HT-29 (cell line): ENCODE measurements around the gene CREB1. TPM values are rescaled to one million over a fixed set of nuclear protein-coding genes. Genes with fewer than 3 reads are reported as not detected.
"Not testable (repeated sequence)": the region's sequence is repeated elsewhere in the genome, so short reads cannot be mapped to it uniquely, and the experiment has no call there.

Experiments
- DNase-seq: peaks from one replicate; pipeline ENCODE4 v3.0.0-alpha.2; 2015; ENCODE audit warnings: low spot score
- total RNA-seq: library from RNA; depleted of rRNA; stranded (reverse); fragments of >200 nt; shearing (Covaris generic); gene quantifications from 2 replicates; pipeline ENCODE4 v1.2.3, GENCODE V29; 2014; rRNA removed

The CREB1 gene
- 23.8 and 31.8 TPM in 2 replicates for total RNA-seq

DNA sequence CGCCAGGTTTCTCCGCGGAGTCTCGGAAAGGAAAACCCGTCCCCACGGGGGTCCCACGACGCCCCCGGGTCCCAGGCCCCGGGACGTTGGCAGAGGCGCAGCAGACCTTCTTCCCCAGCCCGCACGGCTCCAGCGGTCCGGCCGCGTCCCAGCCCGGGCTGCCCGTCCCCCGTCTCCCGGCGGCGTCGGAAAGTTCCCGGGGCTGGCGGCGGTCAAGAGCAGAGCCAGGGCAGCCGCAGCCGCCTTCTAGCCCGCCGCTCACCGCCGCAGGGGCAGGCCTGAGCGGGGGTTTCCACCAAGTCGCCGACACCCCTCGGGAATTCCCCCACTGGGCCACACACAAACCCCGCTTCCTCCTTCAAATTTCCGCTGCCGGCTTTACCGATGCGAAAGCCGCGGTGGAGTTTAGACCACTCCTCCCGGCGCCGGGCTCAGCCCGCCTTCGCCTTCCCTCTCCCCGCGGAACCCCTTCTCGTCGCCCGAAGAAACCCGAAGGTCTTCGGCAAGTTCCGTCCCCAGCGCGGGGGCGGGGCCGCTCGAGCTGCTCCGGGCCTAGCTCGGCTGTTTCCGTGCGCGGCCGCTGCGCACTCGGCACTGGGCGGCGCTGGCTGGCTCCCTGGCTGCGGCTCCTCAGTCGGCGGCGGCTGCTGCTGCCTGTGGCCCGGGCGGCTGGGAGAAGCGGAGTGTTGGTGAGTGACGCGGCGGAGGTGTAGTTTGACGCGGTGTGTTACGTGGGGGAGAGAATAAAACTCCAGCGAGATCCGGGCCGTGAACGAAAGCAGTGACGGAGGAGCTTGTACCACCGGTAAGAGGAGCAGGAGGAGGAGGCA, at the start of gene CREB1:
Gene CREB1, plus strand, starts transcription at position 633 of the 830 bp plus-strand sequence. CDS start 25,674 bp downstream, outside the sequence.
- peak; percentile 98 for DNase-seq

DNA sequence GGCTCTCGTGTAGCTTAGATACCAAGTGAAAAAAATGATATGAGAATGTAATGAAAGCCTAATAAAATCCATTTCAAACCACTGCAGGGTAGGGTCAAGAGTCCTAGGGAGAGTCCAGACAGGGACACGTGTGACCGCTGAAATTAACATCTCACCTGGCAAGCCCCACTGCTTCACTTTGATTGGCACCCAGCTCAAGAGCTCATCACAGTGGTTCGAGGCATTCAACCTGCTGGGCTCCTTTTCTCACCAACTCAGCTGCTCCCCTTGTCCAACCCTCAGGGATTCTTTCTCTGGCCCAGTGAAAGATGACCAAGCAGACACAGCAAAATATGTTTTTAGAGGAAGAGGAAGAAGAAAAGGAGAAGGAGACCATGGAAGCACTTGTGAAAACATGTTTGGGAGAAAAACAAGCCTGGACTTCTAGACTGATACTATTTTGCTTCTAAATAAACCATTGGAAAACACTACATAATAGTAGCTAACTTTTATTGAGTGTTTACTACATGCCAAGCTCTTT, 49.2 kb upstream of the CREB1 start:
- DNase-seq = no peak

DNA sequence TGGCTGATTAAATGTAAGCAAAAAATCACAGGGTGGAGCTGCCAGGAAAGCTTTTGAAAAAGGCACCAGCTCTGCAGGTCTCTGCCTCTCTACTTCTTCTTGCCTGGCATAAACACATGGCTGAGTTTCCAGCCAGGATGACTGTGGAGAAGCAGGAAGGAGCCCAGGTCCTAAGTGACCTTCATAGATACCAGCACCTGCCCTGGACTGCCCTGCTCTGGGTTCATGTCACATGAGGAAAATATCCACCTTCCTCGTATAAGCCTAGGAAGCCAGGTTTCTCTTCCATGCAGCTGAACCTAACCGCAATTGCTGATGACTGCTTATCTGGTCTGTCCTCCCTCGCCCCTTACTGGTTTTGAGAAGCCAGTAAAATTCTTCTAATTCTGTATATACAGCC, 47.8 kb upstream of the CREB1 start:
- DNase-seq = no peak

DNA sequence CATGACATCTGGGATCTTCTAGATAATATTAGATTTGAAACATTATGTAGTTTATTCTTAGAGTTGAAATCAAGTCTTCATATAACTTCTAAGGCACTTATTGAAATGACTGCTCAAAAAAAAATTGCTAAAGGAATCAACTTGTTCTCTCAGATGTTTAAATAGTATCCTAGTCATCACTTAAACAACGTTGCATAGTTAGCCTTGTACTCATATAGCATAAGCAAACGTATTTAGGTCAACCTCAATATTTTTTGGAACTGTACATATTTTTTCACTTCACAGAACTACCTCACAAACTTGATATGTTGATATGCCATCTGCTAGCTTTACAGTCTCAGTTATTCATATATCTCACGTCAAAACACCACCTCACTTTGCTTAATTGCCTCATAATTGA, 47.1 kb upstream of the CREB1 start:
- no peak for DNase-seq

DNA sequence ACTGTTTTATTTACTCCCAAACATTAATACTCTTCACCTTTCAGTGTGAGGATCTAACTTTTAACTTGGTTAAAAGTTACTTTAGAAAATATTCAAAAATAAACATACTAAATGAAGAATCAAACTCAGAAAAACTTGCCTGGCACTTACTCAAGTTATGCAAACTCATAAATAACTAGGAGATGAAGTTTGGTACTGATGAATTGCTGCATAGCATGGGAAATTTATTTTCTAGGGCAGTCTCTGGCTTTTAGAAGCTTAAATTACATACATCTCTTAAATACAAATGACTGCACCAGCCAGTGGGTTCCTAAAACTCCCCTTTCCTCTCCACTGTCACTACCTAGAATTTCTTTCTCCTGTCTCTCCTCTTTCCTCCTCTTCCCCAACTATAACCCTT, 46.7 kb upstream of the CREB1 start:
- no peak for DNase-seq

DNA sequence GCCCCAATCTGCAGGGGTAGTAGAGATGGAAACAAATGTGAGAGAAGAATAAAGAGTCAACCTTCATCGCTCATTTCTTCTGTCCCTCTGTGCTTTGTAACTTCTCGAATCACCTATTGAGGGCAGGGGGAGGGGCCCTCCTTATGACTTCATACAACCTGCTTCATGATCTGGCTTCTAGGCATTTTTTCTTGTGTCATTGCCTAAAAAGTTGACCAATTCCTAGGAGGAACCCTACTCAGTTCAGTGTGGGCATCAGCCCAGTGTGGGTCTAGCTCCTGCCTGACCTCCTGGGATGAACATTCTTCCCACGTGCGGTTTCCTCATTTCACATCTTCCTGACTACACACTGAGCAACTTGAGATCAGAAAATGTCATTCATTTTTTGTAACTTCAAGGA, 46.3 kb upstream of the CREB1 start:
- DNase-seq = no peak

DNA sequence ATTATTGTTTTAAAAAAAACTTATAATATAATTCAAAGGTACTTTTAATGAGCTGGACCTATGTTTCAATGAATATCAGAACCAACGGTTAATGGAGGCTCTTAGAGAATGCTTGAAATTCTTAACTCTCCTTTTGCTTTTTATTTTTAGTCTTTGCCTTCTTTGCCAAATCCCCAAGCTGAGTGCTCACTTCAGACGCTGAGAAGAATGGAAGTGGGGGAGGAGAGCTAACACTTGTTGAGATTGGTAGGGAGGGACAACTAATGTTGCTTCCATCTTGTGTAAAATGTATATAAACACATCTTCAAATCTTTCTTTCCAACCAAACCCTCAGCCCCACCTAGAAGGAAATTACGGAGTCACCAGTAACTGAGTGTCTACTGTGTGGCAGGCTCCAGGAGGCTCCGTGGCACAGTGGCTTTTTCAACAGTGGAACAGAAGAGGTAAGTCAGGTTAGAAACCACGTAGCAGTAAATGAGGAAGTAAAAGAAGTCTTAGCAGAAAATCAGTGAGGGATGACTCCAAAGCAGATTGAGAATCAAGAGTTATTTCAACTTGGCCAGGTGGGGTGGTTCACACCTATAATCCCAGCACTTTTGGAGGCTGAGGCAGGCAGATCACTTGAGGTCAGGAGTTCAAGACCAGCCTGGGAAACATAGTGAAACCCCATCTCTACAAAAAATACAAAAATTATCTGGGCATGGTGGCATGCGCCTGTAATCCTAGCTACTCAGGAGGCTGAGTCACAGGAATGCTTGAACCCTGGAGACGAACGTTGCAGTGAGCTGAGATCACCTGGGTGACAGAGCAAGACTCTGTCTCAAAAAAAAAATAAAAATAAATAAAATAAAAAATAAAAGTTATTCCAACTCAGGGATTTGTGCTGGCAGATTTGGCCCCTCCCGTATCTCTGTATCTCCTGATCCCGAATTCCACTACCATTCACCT, 45.0 kb upstream of the CREB1 start:
- DNase-seq = no peak

DNA sequence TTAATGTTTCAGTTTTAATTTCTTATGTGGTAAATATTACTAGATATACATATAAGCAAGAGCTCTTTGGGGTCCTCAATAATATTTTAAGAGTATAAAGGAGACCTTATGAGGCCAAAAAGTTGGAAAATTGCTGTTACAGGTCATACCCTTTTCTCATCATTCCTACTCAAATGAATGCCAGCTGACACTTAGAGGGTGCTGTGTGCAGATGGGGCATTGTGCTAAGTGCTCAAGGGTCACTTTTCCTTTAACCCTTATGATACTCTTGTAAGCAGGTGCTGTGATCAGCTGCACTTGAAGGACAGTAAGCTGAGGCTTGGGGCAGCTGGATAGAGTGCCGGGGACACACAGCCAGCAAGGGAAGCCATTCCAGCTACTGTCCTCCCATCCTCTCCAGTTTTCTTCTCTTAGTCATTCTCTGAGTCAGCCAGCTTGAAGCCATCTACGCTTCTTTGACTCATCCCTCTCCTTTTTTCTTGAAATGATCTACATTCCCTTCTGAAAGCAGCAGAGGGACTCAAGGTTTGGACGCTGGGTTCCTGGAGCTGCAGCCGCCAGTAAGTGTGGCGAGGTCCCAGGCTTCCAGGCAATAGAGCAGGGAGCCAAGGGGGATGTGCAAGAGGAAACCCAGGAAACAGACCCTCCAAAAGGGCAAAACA, 42.0 kb upstream of the CREB1 start:
- no peak for DNase-seq

DNA sequence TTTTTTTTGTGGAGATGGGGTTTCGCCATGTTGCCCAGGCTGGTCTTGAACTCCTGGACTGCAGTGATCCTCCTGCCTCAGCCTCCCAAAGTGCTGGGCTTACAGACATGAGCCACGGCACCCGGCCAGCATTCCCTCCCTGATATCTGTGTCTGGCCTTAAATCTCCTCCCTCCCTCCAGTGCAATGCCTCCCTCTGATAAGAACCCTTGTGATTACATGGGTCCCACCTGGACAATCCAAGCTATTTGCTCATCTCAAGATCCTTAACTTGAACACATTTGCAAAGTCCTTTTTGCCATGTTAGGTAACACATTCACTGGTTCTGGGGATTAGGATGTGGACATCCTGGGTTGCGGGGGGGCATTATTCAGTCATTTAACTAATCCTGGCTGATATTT, 40.5 kb upstream of the CREB1 start:
- no peak for DNase-seq

DNA sequence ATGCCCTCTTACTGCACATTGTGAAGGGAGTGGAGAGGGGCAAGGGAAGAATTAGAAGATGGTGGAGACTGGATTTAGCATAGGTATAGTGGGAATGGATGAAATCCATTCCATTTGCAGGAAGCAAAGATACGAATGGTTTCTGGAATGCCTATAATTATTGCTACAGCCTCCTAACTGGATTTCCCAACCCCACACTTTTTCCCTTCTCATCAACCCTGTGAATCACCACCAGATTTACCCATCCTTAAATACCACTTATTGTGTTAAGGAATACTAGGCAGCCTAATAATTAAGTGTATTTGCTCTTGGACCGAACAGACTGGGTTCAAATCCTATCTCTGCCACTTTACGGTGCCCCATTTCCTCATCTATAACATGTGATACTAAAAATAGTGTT, 39.3 kb upstream of the CREB1 start:
- no peak for DNase-seq

DNA sequence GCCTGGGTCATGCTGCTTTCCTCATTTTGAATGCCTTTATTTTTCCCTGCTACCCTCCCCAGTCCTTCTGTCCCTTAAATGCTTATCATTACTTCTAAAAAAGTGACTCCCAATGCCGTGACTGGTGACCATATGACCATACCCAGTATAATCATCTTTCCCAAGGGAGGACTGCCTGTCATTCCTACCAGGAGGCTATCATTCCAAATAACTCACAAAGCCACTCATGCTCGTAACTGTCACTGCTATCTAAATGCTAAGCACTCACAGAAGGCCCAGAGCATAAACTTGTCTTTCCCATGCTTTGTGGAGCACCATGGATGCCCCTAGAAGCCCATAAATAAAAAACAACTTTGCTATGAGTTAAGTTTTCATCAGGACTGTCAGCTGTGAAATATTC, 38.7 kb upstream of the CREB1 start:
- no peak for DNase-seq

DNA sequence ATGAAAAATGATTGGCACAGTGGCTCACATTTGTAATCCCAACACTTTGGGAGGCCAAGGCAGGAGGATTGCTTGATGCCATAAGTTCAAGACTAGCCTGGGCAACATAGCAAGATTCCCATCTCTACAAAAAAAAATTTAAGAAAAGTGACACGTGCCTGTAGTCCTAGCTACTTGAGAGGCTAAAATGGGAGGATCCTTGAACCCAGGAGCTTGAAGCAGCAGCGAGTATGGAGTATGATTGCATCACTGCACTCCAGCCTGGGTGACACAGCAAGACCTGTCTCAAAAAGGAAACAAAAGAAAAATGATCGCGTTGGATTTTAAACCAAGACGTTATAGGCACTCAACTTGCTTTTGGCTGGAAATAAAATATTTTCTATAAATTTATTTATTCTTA, 37.8 kb upstream of the CREB1 start:
- no peak for DNase-seq

DNA sequence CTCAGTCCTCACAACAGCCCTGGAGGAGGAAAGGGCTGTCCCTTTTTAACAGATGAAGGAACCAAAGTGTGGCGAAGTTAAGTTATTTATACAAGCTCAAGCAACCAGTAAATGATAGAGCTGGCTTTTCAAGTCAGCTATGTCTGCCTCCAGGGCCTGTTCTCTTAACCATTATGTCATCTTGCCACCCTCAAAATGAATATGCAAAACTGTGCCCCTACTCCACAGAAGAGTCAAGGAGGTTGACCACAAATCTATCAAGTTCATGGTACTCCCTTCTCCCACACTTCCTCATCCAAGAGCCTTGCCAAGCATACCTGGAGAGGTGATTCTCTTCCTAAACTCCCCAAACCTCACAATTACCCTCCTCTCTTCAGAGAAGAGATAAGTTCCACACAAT, 37.3 kb upstream of the CREB1 start:
- DNase-seq = no peak

DNA sequence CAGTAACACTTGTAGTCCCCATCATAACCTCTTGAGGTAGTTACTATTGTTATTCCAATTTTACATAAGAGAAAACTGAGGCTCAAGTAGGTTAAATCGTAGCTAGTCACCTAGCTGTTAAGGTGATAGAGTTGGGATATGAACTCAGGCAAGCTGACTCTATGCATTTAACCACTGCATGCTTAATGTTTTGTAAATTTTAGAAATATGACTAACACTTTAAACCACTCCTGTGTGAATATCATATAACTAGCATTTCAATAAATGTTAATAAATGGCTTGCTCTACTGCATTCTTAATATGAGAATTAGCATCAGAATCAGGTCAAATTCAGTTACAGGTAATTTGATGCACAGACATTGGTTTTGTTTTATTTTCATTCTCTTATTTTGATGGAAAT, 35.6 kb upstream of the CREB1 start:
- DNase-seq = no peak

DNA sequence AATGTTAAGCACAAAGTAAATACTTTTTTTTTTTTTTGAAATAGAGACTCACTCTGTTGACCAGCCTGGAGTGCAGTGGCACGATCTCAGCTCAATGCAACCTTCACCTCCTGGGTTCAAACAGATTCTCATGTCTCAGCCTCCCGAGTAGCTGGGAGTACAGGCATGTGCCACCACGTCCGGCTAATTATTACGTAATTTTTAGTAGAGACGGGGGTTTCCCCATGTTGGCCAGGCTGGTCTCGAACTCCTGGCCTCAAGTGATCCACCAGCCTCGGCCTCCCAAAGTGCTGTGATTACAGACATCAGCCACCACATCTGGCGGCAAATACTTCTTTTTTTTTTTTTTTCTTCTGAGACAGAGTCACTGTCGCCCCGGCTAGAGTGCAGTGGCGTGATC, 32.8 kb upstream of the CREB1 start:
- DNase-seq = not testable (repeated sequence)

DNA sequence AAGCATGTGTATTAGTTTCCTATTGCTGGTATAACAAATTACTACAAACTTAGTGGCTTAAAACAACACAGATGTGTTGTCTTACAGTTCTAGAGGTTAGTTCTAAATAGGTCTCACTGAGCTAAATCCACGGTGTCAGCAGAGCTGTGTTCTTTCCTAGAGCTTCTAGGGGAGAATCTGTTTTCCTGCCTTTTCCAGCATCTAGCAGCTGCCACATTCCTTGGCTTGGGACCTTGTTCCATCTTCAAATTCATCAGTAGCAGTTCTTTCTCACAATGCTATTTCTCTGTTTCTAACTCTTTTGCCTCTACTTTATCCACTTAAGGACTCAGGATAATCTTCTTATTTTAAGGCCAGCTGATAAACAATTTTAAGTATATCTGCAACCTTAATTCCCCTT, 32.2 kb upstream of the CREB1 start:
- DNase-seq = no peak

DNA sequence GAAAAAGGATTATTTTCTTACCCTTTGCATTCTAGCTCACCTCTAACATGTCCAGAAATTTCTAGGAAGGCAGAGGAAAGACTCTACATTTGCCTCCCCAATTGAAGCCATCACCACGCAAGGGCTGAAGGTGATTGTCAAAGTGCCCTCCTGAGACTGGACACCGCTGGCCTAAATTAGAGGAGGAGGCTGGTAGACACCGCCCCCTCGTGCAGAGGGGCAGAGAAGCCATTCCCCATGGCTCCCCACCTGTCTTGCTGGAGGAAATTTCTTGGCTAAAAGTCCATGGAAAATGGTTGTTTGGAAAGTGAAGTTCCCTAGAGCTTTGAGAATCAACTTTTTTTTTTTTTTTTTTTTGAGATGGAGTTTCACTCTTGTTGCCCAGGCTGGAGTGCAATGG, 31.3 kb upstream of the CREB1 start:
- no peak for DNase-seq

DNA sequence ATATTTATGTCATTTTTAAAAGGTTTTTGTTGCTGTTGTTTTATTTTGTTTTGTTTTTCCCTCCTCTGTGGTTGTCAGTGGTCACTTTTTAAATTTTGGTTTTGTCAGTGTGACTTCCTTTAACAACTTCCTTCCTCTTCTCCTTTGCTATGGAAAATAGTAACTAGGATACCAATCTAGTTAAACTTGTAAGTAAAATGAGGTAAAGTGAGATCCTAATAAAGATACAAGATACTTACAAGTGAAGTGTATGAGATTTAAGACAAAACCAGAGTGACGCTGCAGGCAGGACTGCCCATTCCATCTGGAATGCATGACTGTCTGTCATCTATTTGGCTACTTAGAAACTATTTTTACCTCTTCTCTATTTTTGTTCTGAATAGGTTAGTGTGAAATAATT, 30.6 kb upstream of the CREB1 start:
- peak; percentile 18 for DNase-seq

DNA sequence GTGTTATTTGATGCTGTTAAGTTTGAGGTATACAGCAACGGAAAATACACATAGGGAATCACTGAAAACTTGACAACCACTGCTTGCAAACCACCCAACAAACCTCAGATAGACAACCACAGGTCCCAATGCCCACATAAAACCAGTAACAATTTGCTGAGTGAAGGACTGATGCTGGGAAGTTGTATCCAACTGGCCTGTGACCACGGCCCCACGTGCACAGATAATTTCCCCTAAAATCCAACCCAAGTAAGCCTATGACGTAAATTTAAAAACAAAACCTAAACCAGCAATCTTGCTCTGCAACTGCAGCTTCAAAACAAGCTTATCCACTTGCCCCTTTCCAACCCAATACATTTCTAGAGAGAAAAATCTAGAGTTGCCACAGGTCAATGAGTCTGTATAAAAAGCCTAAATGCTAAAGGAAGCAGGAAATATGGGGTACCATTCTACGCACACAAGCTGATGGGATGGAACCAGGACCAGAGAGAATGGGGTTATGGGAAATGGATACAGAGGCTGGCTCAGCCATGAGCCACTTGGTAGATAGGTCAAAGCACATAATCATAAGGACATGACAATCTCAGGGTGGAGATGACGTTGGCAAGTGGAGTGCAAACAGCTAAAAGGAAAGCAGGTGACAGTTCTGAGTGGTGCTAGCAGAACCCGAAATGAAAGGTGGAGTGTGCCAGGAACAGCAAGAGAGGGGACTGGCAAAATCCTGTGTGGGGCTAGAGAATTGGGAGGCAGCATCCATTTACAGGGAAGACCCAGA, 27.8 kb upstream of the CREB1 start:
- DNase-seq = no peak

DNA sequence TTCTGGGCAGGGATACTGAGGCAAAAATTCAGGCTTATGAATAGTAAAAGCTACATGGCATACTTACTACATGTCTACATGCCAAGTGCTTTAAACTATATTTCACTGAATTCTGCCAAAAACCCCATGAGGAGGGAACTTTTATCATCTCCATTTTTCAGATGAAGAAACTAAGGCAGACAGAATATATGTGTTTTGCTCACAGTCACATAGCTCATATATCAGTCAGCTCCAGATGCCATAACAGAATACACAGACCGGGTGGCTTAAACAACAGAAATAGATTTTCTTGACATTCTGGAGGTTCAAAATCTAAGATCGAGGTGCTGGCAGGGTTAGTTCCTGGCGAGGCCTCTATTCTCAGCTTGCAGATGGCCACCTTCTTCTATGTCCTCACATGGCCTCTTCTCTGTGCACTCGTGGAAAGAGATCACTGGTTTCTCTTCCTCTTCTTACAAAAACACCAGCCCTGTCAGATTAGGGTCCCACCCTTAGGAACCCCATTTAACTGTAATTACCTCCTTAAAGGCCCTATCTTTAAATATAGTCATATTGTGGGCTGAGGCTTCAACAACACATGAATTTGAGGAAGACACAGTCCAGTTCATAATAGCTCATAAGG, 27.1 kb upstream of the CREB1 start:
- no peak for DNase-seq

DNA sequence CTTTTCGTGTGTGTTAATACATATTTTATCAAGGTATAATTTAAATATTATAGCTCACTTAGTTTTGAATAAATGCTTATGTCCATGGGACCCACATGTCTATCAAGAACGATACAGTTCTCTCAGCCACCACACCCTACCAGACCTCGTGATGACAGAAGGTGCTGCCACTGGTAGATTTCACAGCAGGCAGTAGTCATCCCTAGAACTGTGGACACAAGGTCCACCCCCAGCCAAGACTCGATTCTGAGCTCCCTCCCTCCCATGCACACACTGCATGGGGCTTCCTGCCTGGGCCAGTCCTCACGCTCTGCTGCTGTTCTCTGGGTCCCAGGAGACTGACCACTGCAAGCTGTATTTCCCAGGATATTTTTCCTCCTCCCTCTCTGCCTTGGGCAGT, 26.5 kb upstream of the CREB1 start:
- DNase-seq = no peak
